ENCODE measurements around the gene MGLL. TPM values are rescaled to one million over a fixed set of nuclear protein-coding genes. Genes with fewer than 3 reads are reported as not detected.
A peak's percentile ranks its signal among the peaks of the same experiment; 100 is the strongest.

MGLL gene
- total RNA-seq, 6 experiments from 2014 or later: 128 to 144 (median 129) TPM

- no peak for DNase-seq
- TF ChIP-seq CTCF (IDR thresholded peaks at IDR 0.05): peak; percentile 40
- peaks cover 8% of the 10 kb centered on the region; the same call in 1 of the 2 replicates for H3K9me3 Mint-ChIP-seq
- H3K4me3 Mint-ChIP-seq: no peak overlapping the region
- H3K4me1 Mint-ChIP-seq (ENCODE audit: low read depth): peaks cover 48% of the 10 kb centered on the region
- peaks cover 2% of the 10 kb centered on the region for H3K27me3 Mint-ChIP-seq (ENCODE audit: insufficient read depth)
- H3K36me3 Mint-ChIP-seq (ENCODE audit: low read depth): peaks cover 26% of the 10 kb centered on the region
- no peak overlapping the region for H3K27ac Mint-ChIP-seq
Measured at GRCh38 chr3:127700406-127700805, 121.9 kb downstream of the MGLL start.

- Mint-ChIP-seq H3K4me3 (no peak overlapping the region), H3K27ac (peak overlapping the region; percentile 56; the same call in 1 of the 2 replicates), H3K36me3 (ENCODE audit: low read depth) (peaks cover 18% of the 10 kb centered on the region), H3K4me1 (ENCODE audit: low read depth) (peaks cover 50% of the 10 kb centered on the region), H3K27me3 (ENCODE audit: insufficient read depth) (peaks cover 2% of the 10 kb centered on the region), H3K9me3 (peaks cover 8% of the 10 kb centered on the region; the same call in 1 of the 2 replicates)
- TF ChIP-seq CTCF (IDR thresholded peaks at IDR 0.05): no peak
- DNase-seq: peak; percentile 28
Measured at GRCh38 chr3:127699416-127700300, 122.7 kb downstream of the MGLL start.

DNA sequence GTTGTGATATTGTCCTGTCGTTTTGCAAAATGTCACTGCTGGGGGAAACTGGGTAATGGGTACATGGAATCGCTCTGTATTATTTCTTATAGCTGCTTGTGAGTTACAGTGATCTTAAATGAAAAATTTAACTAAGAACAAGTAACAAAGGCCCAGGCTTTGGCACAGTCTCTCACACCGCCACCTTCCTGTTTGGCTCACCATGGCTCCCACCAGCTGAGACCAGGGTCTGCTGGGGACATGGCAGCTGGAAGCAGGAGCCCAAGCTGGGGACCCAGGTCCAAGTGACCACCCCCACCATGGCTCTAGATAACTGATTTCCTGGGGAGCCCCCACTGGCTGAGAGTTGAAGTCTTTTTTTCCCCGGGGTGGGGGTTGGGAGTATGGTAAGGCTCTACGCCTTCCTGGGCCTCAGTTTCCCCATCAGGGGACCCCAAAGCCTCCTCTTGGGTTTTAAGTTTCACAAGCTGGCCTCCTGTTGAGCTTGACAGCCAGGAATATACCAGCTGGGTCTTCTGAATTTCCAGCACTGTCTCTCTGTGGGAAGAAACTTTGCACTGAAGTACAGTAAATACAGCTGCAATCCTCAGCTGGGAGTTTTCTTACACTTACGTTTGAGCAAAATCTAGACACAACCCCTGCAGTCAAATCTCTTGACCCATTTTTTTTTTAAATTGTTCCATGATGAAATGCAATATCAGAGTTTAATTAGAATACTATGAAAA lies 123.5 kb downstream of the MGLL start:
- Mint-ChIP-seq H3K27me3 (ENCODE audit: insufficient read depth) (peaks cover 2% of the 10 kb centered on the region), H3K27ac (peak overlapping the region; percentile 91), H3K36me3 (ENCODE audit: low read depth) (peaks cover 10% of the 10 kb centered on the region), H3K4me1 (ENCODE audit: low read depth) (peaks cover 54% of the 10 kb centered on the region), H3K4me3 (no peak overlapping the region), H3K9me3 (peaks cover 4% of the 10 kb centered on the region; the same call in 1 of the 2 replicates)
- no peak for TF ChIP-seq CTCF (IDR thresholded peaks at IDR 0.05)
- no peak for DNase-seq

DNA sequence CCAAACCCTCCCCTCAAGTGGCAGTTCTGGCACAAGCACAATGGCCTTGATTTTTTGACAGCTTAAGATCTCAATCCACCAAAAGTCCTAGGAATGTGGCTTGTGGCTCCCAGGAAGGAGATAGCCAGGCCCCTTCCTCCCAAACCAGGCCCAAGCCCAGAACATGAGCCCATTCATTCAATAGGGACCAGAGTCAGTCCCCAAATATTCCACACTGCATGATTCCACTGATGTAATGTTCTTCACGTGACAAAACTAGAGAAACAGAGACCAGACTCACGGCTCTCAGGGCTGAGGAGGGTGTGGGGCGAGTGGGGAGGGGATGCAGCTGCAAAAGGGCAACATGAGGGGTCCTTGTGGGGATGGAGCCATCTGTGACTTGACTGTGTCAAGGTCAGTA lies 124.0 kb downstream of the MGLL start:
- no peak for DNase-seq
- Mint-ChIP-seq H3K4me3 (0 out of 2 replicates have a peak overlapping the region, but pooled peaks have one; percentile 11), H3K36me3 (ENCODE audit: low read depth) (peaks cover 9% of the 10 kb centered on the region), H3K27me3 (ENCODE audit: insufficient read depth) (peaks cover 2% of the 10 kb centered on the region), H3K9me3 (no peaks in the 10 kb centered on the region), H3K27ac (peak overlapping the region; percentile 91), H3K4me1 (ENCODE audit: low read depth) (peaks cover 54% of the 10 kb centered on the region)
- no peak for TF ChIP-seq CTCF (IDR thresholded peaks at IDR 0.05)

DNA sequence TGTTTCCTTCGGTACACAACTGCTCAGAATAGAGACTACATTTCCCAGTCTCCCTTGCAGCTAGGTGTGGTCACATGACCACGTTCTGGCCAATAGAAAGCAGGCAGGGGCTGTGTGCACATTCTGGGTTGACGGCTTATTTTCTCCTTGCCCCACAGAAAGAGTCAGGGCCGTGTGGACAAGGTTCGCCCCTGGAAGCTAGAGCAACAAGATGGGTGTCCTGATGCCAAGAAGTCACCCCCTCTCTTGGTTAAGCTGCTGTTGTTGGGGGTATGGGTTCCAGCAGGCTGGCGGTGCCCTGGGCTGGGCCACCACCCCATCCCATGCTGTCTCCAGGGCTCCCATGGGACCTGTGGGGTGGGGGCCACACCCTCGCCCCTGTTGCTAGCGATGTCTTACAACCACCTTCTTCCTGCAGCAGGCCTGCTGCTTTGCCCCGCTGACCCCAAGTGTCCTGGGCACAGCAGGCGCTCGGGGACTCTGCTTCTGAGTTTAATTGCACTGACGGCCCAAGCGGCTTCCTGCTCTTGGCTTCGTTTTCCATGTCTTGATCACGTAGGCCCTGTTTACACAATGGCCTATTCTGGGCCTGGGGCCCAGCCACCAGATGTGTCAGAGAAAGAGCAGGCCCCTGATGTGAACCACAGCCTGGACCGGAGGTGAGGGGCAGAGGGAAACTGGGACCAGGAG lies 124.6 kb downstream of the MGLL start:
- peaks cover 11% of the 10 kb centered on the region; the same call in 1 of the 2 replicates for H3K36me3 Mint-ChIP-seq (ENCODE audit: low read depth)
- peak overlapping the region; percentile 63 for H3K4me3 Mint-ChIP-seq
- H3K4me1 Mint-ChIP-seq (ENCODE audit: low read depth): peaks cover 58% of the 10 kb centered on the region
- no peaks in the 10 kb centered on the region; the same call in none of the 2 replicates for H3K27me3 Mint-ChIP-seq (ENCODE audit: insufficient read depth)
- H3K27ac Mint-ChIP-seq: peak overlapping the region; percentile 91
- no peak for TF ChIP-seq CTCF (IDR thresholded peaks at IDR 0.05)
- H3K9me3 Mint-ChIP-seq: no peaks in the 10 kb centered on the region
- peak; percentile 76 for DNase-seq

All from HFFc6 (cell line).